GM03348 (cell line): ENCODE measurements around the gene NACC1.
"Not testable (repeated sequence)": the region's sequence is repeated elsewhere in the genome, so short reads cannot be mapped to it uniquely, and the experiment has no call there.

Experiments used
- DNase-seq: peaks from one replicate; pipeline ENCODE4 v3.0.0; 2012; ENCODE audit warnings: low spot score

NACC1 gene

DNA sequence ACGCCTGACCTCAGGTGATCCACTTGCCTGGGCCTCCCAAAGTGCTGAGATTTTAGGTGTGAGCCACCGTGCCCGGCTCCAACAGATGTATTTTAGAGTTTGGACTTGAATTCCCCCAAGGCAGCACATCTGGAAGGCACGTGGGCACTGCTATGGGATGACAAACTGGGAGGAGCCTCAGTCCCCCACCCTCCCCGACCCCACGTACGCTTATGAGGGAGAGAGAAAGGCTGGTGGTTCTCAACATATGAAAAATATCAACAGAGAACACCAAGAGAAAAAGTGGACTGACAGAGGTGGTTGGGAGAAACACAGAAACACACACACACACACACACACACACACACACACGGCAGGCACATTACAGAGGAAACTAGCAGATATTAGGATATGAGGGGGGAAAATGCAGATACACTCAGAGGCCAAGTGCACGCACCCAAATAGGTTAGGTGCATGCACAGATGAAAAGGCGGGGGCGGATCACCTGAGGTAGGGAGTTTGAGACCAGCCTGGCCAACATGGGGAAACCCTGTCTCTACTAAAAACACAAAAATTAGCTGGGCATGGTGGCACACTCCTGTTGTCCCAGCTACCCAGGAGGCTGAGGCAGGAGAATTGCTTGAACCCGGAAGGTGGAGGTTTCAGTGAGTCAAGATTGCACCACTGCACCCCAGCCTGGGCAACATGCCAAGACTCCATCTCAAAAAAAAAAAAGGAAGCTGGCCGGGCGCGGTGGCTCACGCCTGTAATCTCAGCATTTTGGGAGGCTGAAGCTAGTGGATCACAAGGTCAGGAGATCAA, 28.9 kb downstream of the NACC1 start:
- DNase-seq, result peak; percentile 42

DNA sequence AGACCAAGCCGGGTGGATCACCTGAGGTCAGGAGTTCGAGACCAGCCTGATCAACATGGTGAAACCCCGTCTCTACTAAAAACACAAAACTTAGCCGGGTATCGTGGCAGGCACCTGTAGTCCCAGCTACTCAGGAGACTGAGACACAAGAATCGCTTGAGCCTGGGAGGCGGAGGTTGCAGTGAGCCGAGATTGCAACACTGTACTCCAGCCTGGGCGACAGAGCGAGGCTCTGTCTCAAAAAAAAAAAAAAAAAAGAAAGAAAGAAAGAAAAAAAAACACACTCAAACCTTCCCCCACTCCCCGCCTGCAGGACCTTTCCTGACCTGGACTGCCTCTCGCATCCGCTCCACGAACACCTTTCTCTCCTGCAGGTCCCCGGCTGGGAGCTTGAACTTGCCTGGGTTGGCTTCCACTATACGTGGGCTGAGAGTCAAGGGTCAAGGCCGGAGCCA, 31.1 kb downstream of the NACC1 start:
- not testable (repeated sequence) for DNase-seq

DNA sequence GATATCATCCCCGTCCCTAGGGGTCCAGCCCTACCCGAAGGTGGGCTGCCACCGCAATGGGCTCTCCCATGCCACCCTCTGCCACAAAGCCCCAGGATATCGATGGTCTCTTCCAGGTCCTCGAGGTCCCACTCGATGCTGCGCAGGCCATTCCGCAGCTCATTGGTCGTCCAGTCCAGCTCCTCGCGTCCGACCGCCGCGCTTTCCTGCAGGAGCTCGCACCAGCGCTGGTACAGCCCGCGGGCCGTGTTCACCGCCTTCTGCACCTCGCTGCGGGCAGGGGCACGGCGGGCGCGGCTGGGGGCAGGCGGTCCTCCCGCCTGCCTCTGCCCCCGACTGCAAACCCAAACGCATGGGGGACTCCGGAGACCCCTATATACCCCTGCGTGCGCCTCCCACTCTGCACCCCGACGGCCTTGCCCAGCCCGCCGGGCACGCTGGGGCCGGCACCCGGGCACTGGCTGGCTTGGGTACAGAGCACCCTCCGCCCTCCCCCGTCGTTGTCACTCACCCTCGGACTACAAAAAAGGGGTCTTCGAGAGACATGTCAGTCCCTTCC, 31.6 kb downstream of the NACC1 start:
- DNase-seq, result peak; percentile 42

DNA sequence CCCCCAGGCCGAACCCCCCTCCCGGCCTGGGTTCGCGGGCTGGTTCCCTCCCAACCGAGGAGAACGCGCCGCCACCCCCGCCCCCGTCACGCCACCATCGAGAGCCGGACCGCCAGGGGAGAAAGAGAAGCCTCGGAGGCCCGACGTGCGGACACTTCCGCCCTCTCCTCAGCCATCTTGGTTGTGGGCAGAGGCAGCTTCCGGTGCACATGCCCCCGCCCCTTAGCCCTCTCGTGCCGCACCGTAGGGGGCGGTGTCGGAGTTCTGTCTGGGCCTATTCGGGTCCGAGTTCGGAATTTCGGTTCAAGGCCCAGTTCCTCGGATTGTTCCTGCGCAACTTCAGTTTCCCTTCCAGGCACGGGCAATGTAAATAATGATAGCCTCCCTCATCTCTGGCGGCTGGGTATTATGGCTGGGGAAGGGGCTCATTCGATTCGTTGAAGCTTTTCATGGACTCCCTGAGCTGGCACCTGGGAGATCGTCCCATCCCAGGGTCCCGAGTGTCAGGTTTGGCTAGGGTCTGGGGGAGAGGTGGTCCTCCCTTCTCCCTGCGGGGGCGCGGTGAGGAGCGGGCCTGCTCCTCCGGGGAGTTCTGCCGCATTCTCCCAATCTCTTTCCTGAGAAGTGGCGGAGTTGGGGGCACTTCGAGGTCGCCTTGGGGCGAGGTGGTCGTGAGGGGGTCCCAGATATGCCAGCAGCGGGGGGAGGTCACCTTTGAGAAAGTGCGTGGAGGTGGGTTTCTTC, 32.3 kb downstream of the NACC1 start, which contains the start of the genes IER2 and STX10:
Gene IER2, plus strand, starts transcription at position 225 of the 744 bp plus-strand sequence. CDS start 2,776 bp downstream, outside the sequence.
Gene STX10, minus strand, starts transcription at position 189 of the 744 bp plus-strand sequence. CDS start 202 bp downstream, outside the sequence.
- peak; percentile 95 for DNase-seq

DNA sequence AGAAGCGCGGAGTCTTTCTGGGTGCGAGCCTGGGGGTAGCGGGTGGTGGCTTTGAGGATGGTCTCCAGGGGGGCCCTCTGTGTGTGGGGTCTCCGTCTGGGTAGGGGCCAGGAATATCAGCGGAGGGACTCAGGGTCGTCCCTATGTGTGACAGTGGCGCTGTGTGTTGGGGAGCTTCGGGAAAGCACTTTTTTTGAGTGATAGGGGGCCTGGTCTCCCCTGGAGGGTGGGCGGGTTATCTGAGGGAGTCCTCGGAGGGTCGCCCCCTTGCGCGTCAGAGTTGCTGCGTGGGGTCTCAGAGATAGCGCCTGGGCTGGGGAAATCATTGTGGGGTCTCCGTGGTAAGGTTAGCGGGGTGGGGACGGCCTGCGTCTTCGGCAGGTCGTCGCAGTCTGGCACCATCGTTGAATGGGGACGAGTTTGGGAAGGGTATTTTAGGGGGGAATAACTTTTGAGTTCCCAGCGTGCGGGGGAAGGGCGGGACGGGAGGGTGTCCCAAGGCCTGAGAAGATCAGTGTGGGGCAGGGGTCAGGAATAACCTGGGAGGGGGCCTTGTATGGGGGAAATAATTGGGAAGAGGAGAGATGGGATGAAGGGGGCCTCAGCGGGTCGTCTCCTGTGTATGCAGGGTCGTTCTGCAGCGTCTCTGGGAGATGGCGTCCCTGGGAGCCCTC, 33.0 kb downstream of the NACC1 start:
- DNase-seq, result no peak

DNA sequence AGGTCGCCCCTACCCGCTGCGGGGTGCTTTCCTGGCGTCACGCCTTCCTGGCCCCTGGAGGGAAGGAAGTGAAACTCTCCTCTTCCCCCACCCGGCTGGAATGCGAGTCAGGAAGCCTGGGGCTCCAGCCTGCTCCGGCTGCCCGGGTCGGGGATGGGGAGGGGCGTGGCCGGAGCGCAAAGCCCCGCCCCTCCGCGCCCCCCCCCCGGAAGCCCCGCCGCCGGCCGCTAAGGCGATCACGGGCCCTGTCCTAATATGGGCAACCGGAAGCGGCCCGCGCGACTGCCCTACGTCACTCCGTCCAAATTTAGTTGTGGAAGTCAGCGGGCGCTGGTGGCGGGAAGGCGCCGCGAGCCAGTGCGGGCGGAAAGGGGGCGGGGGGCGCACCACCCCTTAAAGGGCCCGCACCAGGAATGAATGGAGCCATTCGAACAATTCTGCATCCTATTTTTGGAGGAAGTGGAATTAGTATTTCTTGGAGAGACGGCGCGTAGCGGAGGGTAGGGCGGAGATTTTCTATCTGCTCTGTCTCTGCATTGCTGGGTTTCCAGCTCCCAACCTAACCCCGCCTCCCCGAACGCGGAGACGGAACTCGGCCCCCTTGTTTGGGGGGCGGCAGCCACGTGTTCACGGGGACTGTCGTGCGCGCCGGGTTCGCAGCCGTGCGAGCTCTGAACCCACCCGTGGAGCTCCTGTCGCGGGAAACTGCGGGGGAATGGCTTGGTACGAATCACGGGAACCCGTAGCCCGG, 33.7 kb downstream of the NACC1 start:
- peak; percentile 98 for DNase-seq

DNA sequence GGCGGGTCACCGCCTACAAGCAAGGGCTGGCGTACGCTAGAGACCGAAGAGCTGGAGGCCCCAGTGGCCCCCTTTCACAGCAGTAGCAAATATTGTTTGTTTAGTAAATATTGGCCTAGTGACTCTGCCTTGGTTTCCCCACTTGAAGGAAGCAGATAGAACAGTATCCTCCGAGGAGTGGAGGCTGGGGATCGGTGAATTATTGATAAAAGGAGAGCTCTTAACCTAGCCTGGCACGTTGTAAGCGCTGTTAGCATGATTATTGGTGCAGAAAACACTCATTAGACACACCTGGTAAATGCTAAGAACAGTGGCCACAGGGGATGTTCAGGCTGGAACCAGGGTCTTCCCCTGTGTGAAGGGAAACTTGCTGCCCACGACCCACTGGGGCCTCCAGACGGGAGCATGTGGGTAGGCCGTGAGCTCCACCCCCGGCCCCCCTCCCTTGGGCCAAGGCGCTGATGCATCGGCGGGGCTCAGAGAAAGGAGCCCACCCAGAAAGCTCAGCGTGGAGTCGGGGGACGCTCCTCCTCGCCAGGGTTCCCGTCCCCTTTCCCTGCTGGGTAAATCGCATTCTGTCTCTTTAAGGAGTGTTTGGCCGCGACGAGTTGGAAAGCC, 34.4 kb downstream of the NACC1 start:
- DNase-seq, result no peak

DNA sequence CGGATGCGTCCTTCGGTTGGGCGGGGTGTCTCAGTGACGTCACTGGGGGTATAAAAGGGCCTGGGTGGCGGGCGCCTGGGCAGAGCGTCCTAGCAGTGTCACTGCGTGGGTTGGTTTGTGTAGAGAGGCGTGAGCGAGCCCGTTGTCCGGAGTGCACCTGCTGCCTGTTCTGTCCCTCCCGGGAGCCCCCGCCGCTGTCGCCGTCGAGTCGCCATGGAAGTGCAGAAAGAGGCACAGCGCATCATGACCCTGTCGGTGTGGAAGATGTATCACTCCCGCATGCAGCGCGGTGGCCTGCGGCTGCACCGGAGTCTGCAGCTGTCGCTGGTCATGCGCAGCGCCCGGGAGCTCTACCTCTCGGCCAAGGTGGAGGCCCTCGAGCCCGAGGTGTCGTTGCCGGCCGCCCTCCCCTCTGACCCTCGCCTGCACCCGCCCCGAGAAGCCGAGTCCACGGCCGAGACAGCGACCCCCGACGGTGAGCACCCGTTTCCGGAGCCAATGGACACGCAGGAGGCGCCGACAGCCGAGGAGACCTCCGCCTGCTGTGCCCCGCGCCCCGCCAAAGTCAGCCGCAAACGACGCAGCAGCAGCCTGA, 35.0 kb downstream of the NACC1 start:
- peak; percentile 93 for DNase-seq

DNA sequence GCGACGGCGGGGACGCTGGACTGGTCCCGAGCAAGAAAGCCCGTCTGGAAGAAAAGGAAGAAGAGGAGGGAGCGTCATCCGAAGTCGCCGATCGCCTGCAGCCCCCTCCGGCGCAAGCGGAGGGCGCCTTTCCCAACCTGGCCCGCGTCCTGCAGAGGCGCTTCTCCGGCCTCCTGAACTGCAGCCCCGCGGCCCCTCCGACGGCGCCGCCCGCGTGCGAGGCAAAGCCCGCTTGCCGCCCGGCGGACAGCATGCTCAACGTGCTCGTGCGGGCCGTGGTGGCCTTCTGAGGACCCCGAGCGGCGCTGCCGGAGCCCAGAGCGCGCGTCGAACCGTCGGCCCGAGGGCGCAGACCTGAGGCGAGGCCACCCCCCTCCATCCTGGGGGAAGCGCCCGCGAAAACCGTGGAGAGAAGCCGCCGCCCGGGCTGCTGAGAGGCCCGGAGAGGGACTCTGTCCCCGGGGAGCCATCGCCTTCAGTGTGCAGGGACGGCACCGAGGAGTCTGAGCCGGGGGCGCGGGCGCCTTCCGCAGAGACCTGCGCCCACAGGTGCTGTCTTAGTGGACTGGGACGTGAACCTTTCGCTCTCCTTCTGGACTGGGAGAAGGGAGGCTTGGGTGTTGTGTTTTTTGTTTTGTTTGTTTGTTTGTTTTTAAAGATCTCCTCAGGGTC, 35.6 kb downstream of the NACC1 start:
- DNase-seq, result no peak

DNA sequence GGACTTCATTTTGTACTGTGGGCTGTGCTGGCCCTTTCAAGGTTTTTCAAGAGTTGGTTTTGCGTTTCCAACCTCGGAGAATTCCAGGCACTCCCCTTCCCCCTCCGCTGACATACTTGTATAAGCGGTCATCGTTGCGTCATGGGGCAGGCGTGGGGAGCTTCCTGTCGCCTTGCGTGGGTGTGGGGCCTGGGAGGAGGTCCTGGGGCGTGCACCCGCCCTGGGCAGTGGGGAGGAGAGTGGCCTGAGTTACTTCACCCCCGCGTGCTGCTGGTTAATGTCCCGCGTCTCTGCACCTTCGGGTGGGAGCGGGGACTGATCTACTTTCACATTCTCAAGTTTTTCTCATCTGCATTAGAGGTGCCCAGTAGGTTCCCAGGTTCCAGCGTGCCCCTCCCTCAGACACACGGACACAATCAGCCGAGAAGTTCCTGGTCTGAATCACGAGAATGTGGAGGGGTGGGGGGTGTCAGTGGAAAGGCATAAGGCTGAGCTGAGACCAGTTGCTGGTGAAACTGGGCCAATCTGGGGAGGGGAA, 36.2 kb downstream of the NACC1 start:
- DNase-seq, result peak; percentile 90

DNA sequence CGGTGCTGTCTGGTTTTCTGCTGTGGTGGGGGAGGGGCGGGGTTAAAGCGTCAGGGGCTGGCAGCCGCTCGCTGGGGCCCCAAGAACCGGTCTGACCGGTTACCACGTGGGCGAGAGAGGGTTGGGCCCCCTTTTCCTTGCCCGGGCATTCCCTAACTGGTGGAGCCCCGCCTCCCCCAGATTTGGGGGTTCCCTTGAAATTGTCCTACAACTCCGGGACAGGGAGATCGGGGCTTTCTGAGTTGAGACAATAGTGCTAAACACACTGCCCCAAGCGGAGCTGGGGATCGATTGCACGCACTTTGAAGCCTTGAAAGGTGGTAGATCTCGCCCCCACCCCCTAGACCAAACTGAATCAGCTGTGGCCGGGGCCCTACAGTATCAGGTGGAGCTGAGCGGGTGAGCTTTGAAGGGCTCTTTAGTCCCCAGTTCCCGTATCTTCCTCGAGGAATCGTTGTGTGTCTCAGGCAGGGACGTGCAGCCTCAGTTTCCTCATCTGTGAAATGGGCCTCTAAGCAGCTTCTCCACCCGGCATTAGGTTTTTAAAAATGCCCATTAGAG, 36.9 kb downstream of the NACC1 start:
- DNase-seq, result peak; percentile 60

DNA sequence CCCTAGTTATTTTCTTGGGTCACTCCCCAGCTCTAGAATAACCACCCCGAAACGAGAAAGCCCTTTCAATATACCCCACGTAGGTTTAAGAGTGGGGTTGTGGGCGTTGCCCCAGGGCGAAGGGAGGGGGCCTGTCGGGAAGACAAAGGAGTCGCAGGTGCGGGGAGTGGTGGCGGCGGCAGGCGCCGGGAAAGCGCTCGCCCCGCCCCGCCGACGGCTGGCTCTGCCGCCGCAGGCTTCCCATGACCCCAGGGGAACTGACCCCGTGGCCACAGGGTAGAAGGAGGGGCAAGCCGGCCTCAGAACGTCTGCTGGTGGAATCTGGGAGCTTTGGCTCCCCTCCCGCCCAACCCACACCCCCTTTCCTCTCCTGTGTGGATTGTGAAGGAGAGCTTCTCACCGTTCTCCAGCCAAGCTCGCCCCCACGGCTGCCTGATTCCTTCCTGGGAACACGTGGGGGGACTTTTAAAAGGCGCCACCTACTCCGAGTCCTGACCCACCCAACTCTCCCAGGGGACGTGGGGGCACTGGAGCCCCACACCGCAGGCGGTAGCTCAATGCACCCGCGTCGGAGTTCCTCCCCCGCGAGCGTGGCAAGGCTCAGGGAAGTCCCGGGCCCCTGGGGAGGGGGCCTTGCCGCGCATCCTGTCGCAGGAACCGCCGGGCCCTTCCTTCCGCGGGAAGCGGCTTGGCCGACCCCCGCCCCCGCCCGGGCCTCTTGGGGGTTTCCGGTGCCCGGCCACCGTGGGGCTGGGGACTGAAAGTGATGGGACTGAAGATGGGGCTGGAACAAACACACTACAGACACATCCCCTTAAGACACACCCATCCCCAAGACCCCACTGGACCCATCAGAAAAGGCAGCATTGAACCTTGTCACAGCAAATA, 37.7 kb downstream of the NACC1 start:
- DNase-seq, result peak; percentile 78

DNA sequence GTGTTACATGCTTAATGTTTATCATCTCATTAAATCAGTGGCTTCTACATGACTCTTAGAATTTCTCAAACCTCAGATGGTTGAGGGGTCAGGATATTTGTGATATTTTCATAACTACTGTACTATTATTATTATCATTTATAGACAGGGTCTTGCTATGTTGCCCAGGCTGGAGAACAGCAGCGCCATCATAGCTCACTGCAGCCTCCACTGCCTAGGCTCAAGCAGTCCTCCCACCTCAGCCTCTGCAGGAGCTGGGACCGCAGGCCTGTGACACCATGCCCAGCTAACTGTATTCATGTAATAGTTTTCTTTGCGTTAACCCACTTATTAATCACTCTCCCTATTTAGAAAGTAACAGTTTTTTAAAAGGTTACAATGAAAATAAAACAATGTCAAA, 41.6 kb downstream of the NACC1 start:
- DNase-seq, result no peak

DNA sequence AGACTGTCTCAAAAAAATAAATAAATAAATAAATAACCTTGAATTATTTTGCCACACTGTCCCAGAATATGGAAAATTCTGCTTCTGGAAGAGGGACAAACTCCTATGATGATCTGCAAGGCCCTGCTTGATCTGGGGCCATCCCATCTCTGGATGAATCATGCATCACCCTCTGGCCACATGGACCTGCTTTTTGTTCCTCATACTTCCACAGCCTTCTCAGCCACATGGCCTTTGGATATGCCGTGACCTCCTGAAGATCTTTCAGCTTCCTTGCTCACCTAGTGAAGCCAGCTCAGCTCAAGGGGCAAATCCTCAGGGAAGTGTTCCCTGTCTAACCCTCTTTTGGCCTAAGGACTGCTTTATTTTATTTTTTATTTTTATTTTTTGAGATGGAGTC, 42.5 kb downstream of the NACC1 start:
- peak; percentile 56 for DNase-seq

DNA sequence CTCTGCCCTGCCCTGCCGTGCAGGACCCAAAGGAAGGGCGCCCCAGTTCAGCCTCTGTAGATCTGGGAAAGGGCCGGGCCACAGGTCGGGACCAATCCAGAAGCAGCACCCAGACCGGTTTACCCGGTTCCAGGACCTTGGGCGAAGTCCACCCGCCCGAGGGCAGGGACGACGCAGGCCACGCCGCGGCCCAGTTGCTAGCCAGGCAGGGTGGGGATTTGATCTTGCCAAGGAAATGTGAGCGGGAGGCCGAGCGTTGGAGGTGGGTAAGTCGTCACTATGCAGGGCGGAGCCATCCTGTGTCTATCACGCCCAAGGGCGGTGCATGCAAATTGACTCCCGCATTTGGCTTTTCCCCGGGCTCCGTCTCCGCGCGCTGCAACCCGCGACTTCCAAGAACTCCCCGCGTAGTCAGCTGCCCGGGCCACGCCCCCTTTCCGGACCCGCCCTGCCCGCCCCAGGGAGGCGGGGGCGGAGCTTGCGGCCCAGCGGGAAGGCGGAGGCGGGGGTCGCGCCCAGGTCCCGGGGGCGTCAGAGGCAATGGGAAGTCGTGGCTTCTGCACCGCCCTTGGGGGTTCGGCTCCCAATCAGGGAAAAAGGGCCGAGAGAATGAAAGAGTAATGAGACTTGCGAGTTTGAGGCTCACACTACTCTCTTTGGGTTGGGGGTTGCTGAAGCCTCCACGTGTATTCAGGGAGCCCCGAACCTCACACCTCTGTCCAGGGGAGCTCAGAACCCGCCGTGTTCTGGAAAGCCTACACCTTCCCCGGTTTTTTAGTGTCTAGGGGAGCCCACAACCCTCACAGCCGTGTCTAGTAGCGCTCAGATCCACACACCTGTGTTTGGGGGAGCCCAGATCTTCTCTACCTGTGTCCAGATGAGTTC, 44.9 kb downstream of the NACC1 start:
- peak; percentile 94 for DNase-seq

DNA sequence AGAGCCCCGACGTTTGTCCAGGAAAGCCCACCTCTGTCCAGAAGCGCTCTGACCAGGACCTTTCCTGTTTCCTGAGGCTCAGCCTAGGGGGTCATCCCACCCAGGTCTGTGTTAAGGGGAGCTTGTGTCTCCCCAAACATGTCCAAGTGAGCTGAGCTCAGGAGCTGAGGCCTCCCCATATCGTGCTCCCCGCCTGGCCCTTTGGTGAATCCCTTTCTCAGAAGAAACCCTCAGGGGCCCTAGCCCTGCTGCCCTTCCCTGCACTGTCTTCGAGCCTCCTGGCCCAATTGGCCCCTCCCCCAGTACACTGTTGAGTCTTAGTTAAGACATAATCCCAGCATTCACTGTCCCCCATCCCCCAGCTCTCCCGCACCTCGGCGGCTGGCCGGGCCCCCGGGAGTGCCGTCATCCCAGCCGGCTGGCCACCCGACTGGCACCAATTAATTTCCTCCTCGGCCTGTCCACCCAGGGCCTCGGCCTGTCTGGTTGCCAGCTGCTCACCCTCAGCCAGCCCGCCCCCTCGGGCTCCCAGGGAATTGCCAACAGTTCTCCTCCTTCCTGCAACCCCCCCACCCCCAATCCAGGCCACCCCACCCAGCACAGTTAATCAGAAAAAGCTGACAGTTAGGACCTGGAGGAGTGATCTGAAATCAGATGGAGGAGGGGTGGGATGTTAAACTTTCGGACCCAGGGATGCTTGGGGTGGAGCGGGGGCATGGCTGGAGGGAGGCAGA, 45.7 kb downstream of the NACC1 start:
- DNase-seq, result peak; percentile 89
